HG02981 (cell line): Measurements from ENCODE around the gene ANAPC15.

Source experiments
- ATAC-seq: cut with Tn5 transposase; IDR thresholded peaks from one replicate; pipeline ENCODE4 v1.9.1; 2021; ENCODE audit warnings: mild to moderate bottlenecking, moderate library complexity; ENCODE audit not compliant: unreplicated experiment

The ANAPC15 gene

DNA sequence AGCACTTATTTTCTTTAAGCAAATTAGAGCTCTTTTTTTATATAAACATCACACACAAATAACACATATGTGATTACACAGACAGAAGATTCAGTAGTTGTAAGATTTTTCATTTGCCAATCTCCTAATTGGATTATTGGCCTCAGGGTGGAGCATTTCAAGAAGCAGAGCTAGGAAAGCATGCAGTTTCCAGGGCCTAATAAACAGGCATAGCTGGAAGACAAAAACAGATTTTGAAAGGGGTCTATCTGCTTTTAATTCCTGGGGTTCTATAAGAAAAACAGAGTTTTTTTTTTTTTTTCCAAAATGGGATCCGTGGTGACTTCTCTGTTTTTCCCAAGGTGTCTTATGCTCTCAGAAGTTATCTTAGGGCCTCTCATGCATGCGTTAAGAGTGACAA lies 15.4 kb upstream of the ANAPC15 start:
- ATAC-seq = no peak

DNA sequence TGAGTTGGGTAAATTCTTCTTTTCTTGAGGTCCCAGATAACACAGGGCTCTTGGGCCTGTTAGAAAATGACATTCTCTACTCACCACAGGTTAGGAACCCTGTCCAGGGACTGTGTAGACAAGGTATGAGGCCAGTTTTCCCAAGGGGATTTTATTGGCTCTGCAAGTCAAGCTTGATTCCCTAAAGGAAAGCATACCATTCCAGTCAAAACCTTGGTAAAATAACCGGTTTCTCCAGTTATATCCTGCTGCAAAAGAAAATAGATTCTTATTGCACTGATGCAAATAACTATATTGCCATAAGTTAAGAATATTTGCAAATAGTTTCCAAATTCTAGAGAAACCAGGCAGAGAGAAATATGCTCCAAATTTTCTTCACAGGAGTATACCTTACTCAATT lies 13.5 kb upstream of the ANAPC15 start:
- ATAC-seq = no peak

DNA sequence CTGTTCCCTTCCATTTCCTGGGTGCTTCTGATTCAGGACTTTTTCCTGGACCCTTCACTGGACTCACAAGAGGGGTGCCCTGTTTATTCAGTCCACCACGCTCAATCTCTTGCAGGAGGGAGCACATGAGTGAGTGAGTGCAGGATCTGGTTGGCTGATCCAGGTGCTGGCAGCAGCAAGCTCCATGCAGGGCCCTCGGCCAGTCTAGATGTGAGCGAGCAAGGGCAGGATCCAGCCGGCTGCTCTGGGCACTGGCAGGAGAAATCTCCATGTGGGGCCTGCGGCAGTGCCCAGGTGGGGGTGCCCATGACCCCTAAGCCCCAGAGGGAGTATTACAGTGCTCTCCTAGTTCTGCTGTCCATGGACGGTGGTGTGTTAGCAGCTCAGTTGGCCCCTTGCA lies 11.6 kb upstream of the ANAPC15 start:
- no peak for ATAC-seq

DNA sequence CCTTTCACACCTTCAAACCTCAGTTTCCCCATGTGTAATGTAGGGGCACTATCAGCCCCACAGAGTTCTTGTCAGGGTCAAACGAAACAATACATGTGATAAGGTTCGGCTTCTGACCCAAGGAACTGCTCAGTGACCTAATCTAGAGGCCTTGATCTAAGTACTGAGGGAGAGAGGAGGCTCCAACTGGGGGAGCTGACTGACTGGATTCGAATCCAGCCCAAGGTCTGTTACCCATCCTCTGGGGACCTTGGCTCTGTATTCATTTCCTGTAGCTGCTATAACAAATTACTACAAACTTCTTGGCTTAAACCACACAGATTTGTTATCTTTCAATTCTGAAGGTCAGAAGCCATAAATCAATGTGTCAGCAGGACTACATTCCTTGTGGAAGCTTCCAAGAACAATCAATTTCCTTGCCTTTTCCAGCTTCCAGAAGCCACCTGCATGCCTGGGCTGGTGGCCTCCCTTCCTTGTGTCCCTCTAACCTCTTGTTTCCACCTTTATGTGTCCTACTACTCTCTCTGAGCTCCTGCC lies 10.7 kb upstream of the ANAPC15 start:
- no peak for ATAC-seq

DNA sequence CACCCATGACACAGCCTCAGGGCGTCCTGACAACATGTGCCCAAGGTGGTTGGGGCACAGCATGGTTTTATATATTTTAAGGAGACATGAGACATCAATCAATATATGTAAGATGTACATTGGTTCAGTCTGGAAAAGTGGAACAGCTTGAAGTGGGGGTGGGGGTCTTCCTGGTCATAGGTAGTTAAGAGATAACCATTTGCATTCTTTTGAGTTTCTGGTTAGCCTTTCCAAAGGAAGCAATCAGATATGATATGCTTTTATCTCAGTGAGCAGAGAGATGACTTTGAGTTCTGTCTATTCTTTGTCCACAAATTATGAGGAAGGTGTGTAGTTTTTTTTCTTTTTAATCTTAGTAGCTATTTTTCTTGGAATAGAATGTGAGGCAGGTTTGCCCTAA lies 10.1 kb upstream of the ANAPC15 start:
- ATAC-seq = no peak

DNA sequence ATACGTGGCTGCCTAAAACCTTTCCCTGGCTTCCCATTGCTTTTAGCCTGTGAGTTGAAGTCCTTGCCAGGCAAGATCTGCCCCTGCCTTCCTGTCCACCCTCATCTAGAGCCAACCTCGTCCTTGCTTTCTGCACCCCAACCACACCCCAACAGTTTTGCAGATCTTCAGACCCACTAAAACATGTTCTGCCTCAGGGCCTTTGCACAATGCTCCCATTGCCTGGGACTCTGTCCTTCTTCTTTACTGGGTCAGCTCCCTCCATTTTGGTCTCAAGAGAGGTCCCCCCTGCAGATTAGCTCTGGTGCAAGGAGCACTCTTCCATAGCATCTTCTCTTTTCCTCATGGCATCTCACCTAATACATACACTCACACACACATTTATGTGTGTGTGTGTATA lies 8.4 kb upstream of the ANAPC15 start:
- no peak for ATAC-seq

DNA sequence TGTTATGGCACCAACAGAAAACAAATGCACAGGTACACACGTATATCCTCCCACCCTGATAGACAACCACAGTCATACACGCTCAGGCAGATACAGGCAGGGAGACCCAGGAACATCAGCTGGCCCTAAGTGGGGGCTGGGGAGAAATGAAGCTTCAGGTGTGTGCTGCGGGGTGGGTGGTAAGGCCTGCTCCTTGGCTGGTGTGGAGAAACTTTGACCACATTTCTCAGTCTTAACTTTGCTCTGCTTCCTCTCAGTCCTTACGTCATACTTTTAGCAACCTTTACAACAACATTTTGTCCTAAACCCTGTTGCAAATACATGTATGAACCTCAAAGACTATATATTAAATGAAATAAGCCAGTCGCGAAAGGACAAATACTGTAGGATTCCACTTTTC lies 6.7 kb upstream of the ANAPC15 start:
- ATAC-seq = no peak

DNA sequence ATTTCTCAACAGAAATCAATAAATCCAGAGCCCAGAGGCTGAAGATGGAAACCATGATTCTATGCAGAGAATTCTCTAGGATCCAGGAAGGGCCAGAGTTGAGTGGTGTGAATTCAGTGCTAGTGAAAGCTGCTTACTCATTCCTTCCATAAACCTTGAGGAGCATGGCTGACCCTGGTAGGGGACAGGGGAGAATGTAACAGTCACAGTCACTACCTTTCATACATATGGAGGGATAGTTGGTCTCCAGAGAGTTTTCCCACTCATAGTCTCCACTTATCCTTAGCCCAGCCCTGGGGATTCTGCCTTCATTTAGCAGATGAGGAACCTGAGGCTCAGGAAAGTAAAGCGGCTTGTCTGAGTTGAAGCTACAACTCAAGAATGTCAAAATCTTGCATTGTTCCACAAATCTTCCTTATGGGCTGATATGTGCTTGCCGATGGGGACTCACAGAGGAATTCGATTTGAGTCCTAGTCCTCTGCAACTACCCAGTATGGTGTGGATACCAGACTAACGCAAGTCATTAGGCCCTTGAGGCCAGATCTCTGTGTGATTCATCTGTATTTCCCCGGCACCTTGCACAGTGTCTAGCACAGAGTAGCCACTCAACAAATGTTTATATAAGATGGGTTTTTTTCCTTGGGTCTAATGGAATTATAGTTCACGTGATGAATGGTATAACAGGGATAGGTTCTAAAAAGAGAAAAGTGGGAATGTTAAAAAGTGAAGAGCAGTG lies 3.7 kb upstream of the ANAPC15 start:
- no peak for ATAC-seq

DNA sequence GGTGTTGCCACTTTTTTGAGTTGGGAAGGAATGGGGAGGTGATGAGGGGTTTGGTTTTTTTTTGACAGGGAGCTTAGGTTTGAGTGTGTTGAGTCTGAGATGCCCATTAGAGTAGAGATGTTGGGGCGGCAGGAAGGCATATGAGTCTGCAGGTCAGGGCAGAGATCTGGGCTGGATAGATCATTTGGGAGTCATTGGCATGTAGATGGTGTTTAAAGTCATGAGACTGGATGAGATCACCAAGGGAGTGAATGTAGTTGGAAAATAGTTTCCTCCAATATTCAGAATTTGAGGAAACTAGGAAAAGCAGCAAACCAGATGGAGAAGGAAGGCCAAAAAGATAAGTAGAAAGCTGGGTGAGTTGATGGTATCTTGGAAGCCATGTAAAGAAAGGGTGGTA lies 2.1 kb upstream of the ANAPC15 start:
- ATAC-seq = no peak

DNA sequence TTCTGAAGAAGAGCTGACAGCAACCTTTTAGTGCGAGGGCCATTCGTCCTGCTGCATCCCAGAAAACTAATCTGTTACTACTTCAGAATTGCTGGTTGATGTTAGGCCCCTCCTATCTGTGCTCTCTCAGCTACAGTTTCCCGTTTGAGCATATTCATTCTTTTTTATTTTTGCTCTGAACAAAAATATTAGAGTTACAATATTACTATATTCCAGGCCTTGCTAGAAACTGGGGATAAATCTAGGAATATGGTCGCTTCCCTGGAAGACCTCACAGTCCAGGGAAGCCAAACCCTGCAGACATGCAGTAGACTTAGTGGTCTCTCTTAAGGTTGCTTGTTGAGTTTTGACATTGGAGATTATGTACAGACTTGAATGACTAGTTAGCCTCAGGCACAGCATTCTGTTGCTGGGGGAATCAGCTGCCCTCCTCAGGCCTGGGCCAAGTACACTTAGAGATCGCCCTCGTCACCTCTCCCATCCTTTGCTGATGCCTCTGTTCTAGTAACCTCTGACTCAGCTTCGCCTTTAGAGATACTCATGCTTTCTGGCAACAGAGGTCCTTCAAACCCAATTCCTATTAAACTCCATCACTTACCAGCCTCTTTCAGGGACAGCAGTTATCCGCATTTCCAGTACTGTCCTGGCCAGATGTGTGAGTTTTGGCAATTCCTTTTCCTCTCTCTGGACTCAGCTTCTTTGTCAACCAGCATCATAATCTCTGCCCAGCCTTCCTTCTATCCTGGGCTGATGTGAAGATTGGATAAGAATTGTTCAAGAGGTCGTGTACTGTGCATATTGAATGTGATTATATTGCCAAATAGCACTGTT lies 698 bp upstream of the ANAPC15 start:
- no peak for ATAC-seq

DNA sequence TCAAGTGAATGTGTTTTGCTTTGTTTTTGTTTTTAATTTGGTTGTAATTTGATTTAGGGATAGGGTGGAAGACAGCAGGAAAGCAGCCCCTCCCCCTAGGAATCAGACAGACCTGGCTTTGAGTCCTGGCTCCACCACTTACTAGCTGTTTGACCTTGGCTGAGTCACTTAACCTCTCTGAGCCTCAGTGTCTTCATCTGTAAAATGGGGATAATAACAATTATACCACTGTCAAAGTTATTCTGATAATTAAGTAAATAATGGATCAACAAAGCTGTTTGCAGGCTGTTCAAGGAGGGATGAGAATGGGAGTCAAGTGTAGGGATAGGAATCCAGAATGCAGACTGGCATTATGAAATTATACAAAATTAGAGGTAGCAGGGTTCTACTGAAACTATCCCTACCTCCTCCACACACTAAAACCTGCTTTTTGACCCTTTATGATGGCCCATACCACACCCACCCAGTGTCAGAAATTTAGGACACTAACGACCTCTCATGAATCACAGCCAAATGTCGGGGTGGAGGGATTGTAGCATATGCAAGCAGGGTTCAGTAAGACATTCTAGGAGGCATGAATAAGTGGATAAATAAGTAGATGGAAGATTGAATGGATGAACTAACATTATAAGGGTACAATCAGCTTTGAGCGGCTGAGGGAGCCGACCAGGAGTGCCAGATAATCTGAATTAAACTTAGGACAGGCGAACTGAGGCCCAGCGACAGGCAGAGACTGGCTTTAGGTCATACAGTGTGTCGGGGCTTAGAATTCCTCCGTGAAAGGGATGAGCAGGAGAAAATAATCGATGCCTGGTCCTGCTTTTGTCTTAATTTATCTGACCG lies 974 bp downstream of the ANAPC15 start:
- ATAC-seq = peak; percentile 4

DNA sequence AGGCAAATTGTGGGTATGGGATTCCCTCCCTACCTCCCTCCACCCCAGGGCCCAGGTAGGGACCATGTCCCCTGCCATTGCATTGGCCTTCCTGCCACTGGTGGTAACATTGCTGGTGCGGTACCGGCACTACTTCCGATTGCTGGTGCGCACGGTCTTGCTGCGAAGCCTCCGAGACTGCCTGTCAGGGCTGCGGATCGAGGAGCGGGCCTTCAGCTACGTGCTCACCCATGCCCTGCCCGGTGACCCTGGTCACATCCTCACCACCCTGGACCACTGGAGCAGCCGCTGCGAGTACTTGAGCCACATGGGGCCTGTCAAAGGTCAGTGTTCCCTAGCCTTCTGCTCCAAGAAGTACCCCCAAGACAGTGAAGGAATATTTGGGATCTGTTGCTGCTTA lies 6.6 kb downstream of the ANAPC15 start, which contains the start of gene TOMT:
TOMT (plus strand) TSS at position 37 of the 400 bp plus-strand sequence; CDS start at position 65, 28 bp downstream.
- no peak for ATAC-seq

DNA sequence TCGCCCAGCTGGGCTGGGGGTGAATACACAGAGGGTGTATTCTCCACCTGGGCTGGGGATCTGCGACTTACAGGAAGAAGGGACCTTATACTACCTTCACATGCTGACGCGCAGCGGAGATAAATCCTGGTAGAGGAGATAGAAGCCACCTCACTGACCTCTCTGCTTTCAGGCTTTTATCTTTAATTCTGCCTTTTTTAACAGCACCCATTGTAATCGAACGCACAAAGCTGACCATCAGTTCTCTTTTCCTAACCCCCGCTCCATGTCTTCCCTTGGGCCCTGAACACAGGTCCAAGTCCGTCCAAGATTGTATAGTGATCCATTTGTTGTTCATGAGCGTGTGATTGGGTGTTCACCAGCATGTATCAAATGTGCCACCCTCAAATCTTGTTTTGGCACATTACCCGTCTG lies 8.7 kb downstream of the ANAPC15 start:
- no peak for ATAC-seq

DNA sequence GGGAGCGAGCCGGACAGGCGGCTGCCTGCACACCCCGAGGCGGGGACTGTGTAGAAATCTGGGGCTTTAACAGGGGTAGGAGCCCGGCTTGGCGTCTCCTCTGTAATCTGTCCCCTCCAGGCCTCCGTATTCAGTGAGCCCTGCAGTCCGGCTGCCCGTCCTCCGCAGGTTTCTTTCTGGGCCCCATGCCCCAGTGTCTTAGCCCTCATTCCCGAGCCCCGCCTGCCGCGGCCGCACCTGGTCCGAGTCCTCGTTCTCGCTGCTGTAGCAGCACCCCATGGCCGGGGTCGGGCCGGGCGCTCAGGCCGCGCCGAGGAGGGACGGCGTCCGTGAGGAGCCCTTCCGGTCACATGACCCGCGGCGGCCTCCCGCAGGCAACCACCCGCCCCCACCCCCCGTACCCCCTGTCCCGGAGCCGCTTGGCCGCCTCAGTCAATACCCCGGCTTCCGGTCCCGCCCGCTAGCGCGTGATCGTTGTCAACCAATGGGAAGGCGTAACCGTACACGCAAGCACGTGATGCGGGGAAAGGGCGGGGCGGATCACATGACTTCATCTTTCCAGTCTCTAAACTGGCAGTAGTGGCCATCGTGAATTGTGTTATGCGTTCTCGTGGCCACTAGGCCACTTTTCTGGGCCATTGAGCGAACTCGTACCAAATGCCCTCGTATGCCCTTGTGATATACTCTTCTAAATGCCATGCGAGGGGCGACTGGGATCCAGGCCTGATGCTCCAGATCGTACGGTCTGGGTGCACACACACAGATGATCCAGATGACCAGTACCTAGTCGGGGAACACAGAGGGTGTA lies 9.3 kb downstream of the ANAPC15 start, which contains the start of gene LAMTOR1:
LAMTOR1 (minus strand) TSS at position 352 of the 808 bp plus-strand sequence; CDS start at position 279, 73 bp downstream.
- ATAC-seq = peak; percentile 91

DNA sequence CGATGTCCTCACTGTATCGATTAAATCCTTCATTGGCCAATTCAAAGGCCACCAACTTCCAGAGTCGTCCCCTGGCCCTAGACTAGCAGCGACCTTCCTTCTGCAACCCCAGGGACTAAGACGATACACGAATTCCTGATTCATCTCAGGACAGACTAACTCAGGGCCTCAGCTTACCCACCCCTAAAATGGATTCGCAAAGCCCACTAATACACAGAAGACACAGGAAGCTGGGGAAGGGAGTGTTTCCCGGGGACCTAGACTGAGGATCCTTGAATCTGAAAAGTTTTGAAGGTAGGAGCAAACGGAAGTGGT lies 9.9 kb downstream of the ANAPC15 start:
- no peak for ATAC-seq

DNA sequence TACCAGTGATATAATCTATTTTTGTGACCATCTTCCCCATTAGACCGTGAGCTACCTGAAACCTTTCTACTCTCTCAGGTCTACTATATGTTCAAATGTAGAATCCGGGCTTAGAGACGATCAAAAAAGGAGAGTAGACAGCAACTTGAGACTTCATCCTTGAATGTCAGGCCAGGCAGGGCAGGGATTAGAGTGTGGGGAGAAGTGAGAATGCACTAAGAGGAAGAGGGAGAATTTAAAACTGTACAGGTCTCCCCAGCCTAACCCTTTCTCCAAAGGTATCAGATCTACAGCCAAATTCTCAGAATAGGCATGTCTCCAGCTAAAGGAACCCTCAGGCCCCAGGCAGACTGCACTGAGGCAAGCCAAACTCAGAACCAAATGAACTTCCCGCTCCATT lies 10.3 kb downstream of the ANAPC15 start:
- no peak for ATAC-seq

DNA sequence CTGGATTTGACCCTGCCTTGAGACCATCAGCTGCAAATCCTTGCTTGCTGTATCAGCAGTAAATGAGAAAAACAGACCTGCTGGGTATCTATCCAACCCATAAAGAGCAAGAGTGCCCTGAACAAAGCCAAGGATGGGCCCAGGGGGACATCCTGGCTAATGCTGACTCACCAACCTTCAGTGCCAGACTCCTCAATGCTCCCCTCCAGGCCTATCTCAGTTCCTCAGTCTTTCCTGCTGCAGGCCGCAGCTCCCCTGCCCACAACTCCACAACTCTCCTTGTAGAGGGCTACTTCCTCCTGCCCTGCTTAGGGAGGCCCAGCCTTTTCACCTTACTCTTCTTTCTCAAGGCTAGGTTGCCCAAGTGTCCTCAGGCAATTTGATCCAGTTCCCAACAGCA lies 12.0 kb downstream of the ANAPC15 start:
- no peak for ATAC-seq

DNA sequence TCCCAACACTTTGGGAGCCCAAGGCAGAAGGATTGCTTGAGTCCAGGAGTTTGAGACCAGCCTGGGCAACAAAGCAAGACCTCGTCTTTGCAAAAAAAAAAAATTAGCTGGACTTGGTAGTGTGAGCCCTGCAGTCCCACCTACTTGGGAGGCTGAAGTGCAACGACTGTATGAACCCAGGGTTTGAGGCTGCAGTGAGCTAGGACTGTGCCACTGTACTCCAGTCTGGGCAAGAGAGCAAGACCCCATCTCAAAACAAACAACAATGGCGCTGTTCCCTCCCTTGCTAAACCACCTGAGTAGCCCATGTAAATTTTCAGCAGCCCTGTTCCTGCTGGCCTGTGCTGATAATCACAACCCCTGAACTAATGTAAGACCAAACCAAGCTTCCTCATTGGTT lies 12.5 kb downstream of the ANAPC15 start:
- no peak for ATAC-seq

DNA sequence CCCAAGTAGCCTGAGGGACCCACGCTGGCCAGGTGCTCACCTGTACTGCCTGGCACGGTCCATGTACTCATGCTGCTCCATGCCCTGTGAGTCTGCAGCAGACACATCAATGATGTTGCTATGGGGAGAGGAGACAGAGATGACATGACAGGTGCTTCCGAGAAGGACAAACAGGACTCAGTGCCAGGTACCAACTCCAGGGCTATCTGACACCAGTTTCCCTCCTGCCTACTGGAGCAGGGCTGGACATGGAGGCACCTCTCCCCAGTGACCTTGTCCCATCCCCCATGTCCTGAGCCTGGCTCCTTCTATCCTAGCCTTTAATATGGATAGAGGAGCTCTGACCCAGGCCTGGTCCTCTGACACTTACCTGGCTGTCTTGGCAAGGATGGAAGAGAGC lies 13.8 kb downstream of the ANAPC15 start:
- ATAC-seq = no peak

DNA sequence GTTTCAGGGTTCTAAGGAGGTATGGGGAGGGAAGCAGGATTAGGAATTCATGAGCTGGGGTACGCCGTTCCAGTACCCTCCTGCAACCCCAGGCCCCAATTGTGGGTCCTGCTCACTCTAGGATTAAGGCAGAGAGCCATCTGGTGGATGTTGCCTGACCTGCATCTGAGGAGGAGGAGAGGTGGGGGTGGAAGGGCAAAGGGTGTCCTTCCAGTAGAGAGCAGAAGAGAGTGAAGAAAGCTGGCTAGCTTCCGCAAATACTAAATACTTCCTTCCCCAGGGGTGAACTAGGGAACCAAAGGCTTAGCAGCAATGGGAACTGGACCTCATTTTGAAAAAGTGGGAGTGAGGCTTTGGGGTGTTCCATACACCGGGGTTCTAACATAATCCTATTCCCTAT lies 21.2 kb downstream of the ANAPC15 start:
- peak; percentile 63 for ATAC-seq
